ENCODE measurements around the gene GRIN1. TPM values are rescaled to one million over a fixed set of nuclear protein-coding genes. Genes with fewer than 3 reads are reported as not detected.

The GRIN1 gene
- total RNA-seq, 2 experiments from 2014 or later = not detected

DNA sequence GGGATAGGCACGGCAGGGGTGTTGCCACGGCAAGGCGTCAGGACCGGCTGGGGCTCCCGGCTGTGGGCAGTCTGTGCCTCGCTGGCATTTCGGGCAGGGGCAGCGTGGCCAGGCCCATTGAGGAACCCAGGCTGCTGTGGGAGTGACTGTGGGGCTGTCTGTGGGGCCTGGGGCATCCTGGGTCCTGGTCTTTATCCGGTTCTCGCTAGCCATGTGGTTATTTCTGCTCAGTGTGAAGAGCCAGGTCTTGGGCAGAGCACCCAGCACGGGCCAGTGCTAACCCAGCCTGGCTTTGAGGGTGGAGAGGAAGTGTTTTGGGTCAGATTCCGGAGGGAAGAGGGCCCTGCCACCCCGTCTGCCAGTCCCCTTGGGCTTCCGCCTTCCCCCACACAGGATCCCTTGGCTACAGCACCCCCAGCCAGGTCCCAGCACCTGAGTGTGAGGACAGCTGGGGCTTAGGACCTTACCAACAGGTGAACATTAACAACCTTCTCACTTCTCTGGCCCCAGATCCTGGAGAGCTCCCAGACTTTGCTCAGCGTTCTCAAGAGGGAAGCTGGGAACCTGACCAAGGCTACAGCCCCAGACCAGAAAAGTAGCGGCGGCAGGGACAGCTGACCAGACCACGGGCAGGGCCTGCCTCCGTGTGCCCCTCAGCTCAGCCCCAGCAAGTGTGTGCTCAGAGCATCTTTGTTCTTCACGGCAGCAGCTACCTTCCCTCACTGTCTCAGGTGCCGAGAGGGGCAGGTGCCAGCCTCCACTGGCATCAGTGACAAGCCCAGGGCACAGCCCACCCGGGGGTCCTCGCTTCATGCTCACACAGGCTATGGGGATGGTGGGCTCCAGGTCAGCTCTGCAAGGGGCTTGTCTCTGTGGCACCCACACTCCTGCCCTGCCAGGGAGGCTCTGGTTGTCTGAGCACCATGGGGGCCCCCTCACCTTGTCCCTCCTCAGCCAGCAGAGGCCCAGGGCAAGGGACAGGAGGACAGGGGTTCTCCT lies 50.6 kb downstream of the GRIN1 start:
- no peak for ATAC-seq
- Mint-ChIP-seq H3K27me3 (ENCODE audit: low read depth) (no peaks in the 10 kb centered on the region), H3K4me3 (peak overlapping the region; percentile 97), H3K9me3 (ENCODE audit: insufficient read depth) (no peaks in the 10 kb centered on the region), H3K27ac (peak overlapping the region; percentile 97), H3K36me3 (ENCODE audit: low read depth) (peaks cover 8% of the 10 kb centered on the region), H3K4me1 (ENCODE audit: low read depth) (peaks cover 38% of the 10 kb centered on the region)
- ChIA-PET CTCF (interaction anchor here (0.7 to 3.4 kb wide), 20 partner anchors 9 to 154 kb away, joined by 3 to 23 read pairs (median 4); partner anchors contain the start of genes CYSRT1, MAN1B1, RNF208 and RNF224), POLR2A (interaction anchor here (0.6 to 3.2 kb wide), 21 partner anchors 9 to 120 kb away, joined by 3 to 28 read pairs (median 5); partner anchors contain the start of genes CYSRT1, LRRC26, MAN1B1 and RNF208)
- DNase-seq = no peak

DNA sequence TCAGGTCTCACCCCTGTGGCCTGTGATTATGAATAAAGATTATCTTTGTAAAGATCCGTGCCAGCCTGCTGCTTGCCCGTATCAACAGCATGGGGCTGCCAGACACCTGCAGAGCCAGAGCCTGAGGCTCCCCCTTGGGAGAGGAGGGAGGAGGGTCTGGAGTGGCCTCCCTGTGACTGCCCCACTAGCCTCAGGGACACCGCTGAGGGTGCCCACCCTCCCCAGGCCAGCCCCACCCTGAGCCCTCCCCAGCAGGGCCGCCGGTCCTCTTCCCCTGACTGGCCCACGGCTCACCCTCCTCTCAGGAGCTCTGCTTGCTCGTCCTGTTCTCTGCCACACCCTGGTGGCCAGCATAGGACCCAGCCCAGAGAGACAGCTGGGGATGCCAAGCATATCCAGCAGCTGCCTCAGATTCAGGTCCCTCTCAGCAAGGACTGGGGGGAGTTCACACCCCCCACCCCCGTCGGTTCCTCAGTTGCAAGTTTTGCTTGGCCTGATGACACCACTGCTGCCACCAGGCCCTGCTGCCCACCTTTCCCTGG lies 51.4 kb downstream of the GRIN1 start:
- POLR2A ChIA-PET = interaction anchor here (0.8 kb wide), 1 partner anchor 61 kb away, joined by 3 read pairs; no protein-coding TSS in a partner anchor
- Mint-ChIP-seq H3K9me3 (ENCODE audit: insufficient read depth) (no peaks in the 10 kb centered on the region), H3K4me1 (ENCODE audit: low read depth) (peaks cover 38% of the 10 kb centered on the region), H3K36me3 (ENCODE audit: low read depth) (peaks cover 8% of the 10 kb centered on the region), H3K27ac (peak overlapping the region; percentile 61), H3K4me3 (peak overlapping the region; percentile 97), H3K27me3 (ENCODE audit: low read depth) (no peaks in the 10 kb centered on the region)
- CTCF ChIA-PET = interaction anchor here (1.3 to 3.4 kb wide), 5 partner anchors 8 to 71 kb away, joined by 3 to 23 read pairs (median 9); partner anchors contain the start of genes CYSRT1, RNF224 and TPRN
- DNase-seq = no peak
- no peak for ATAC-seq

DNA sequence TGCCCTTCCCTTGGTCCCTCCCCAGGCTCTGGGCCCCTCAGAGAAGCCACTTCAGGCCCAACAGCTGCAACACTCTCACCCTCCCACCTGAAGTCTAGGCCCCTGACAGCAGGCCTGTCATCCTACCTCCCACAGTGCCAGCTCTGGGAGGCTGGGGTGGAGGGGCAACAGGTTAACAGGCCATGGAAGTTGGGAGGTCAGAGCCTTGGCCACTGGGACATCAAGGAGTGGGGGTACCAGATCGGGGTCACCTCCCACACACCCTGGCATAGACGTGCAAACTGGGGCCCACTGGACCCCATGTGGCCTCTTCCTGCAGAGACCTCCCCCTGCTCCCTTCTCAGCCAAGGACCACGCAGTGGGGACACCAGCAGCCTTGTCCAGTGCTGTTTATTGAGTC lies 52.3 kb downstream of the GRIN1 start:
- POLR2A ChIA-PET = interaction anchor here (0.8 to 1.3 kb wide), 2 partner anchors 14 to 62 kb away, joined by 3 to 5 read pairs; partner anchors contain the start of gene TMEM203

DNA sequence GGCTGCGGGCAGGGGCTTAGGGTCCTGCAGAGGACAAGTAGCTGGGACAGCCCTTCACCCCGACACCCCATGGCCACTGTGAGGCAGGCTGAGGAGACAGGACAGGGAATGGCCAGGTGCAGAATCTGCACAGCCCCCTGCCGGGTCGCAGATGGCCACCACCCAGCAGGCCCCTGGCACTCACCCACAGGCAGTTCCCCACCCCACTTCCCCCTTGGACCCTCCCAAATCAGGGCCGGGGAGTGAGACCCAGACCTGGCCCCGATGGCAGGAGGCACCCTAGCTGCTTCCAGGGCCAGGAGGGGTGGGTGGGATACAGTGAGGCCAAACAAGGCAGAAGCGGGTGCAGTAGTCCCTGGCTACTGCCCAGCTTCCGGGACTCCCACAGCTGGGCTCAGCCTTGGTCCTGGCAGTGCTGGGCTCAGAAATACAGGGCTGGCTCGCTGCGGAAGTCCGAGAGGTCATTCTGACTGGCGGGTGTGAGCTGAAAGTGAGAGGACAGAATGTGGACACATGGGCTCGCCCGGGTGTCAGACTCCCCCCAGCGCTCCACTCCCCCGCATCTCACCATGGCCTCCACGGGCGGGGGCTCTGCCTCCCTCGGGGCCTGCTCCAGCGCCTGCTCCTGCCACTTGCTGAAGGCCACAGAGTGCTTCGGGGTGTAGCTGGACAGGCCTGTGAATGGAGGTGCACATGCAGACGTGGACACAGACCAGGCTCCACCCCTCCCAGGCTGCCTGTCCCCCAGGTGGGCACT lies 52.9 kb downstream of the GRIN1 start:
- ATAC-seq = no peak
- peaks cover 29% of the 10 kb centered on the region for H3K4me1 Mint-ChIP-seq (ENCODE audit: low read depth)
- no peaks in the 10 kb centered on the region for H3K27me3 Mint-ChIP-seq (ENCODE audit: low read depth)
- DNase-seq = no peak
- no peak overlapping the region for H3K4me3 Mint-ChIP-seq
- no peak overlapping the region for H3K27ac Mint-ChIP-seq
- CTCF ChIA-PET = interaction anchor here (0.7 to 1.5 kb wide), 3 partner anchors 9 to 157 kb away, joined by 3 to 4 read pairs (median 3); partner anchors contain the start of gene RNF224
- no peaks in the 10 kb centered on the region for H3K9me3 Mint-ChIP-seq (ENCODE audit: insufficient read depth)
- H3K36me3 Mint-ChIP-seq (ENCODE audit: low read depth) = peaks cover 6% of the 10 kb centered on the region
- POLR2A ChIA-PET = interaction anchor here (0.6 to 1.3 kb wide), 2 partner anchors 13 to 57 kb away, joined by 3 to 5 read pairs; partner anchors contain the start of gene TMEM203

More for the DNA sequence above, 52.3 kb downstream of the GRIN1 start:
- ATAC-seq (no peak), DNase-seq (no peak)
- peaks cover 35% of the 10 kb centered on the region for H3K4me1 Mint-ChIP-seq (ENCODE audit: low read depth)
- CTCF ChIA-PET = interaction anchor here (1.5 to 1.7 kb wide), 2 partner anchors 36 to 72 kb away, joined by 4 read pairs; partner anchors contain the start of gene RNF224
- H3K9me3 Mint-ChIP-seq (ENCODE audit: insufficient read depth) = no peaks in the 10 kb centered on the region
- no peak overlapping the region for H3K27ac Mint-ChIP-seq
- H3K27me3 Mint-ChIP-seq (ENCODE audit: low read depth) = no peaks in the 10 kb centered on the region
- H3K4me3 Mint-ChIP-seq = no peak overlapping the region
- peaks cover 8% of the 10 kb centered on the region for H3K36me3 Mint-ChIP-seq (ENCODE audit: low read depth)

DNA sequence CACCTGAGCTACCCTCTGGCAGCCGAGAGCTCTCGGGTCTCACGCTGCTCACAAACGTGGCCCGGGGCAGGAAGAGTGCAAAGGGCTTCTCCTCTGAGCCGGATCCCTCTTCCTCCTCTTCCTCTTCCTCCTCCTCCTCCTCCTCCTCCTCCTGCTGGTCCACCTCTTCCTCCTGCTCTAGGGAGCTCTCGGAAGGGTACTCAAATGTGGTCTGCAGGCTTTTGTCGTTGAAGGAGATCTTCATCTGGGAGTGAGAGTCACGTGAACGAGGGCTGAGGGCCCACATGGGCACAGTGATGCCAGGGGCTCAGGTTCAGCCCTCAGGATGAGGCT lies 53.5 kb downstream of the GRIN1 start:
- Mint-ChIP-seq H3K27me3 (ENCODE audit: low read depth) (no peaks in the 10 kb centered on the region), H3K36me3 (ENCODE audit: low read depth) (peaks cover 5% of the 10 kb centered on the region)
- POLR2A ChIA-PET = interaction anchor here (0.6 to 1.6 kb wide), 3 partner anchors 13 to 58 kb away, joined by 3 to 5 read pairs (median 4); partner anchors contain the start of genes TMEM203 and TUBB4B

DNA sequence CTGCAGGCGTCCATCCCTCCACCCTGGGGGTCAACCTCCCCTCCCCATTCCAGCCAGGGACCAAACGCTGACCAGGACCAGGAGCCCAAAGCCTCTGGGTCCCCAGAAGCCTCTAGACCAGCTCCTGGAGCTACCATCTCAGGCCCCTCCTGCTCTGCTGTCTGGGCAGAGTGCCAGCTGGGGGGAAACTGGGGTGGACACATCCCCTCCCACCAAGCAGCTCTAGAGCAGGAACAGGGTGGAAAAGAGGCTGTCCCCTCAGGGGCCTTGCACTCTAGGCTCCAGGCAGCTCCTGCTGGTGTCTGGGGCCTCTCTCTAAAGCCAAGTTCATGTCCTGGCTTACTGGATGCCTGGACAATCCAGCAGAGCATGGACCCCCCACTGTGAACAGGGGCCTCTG lies 53.9 kb downstream of the GRIN1 start:
- CTCF ChIA-PET = interaction anchor here (1.2 to 1.5 kb wide), 3 partner anchors 34 to 158 kb away, joined by 3 to 5 read pairs (median 4); partner anchors contain the start of gene RNF224
- no peaks in the 10 kb centered on the region for H3K27me3 Mint-ChIP-seq (ENCODE audit: low read depth)
- H3K4me3 Mint-ChIP-seq = no peak overlapping the region
- peaks cover 5% of the 10 kb centered on the region for H3K36me3 Mint-ChIP-seq (ENCODE audit: low read depth)
- H3K4me1 Mint-ChIP-seq (ENCODE audit: low read depth) = peaks cover 19% of the 10 kb centered on the region
- no peak for ATAC-seq
- POLR2A ChIA-PET = interaction anchor here (1.0 to 1.6 kb wide), 2 partner anchors 12 to 48 kb away, joined by 3 to 4 read pairs; partner anchors contain the start of gene TUBB4B
- no peak for DNase-seq
- H3K27ac Mint-ChIP-seq = no peak overlapping the region
- no peaks in the 10 kb centered on the region for H3K9me3 Mint-ChIP-seq (ENCODE audit: insufficient read depth)

More for the DNA sequence above, 53.5 kb downstream of the GRIN1 start:
- CTCF ChIA-PET = interaction anchor here (0.7 to 1.5 kb wide), 3 partner anchors 9 to 158 kb away, joined by 3 to 4 read pairs (median 3); partner anchors contain the start of gene RNF224
- Mint-ChIP-seq H3K4me3 (no peak overlapping the region), H3K9me3 (ENCODE audit: insufficient read depth) (no peaks in the 10 kb centered on the region), H3K4me1 (ENCODE audit: low read depth) (peaks cover 23% of the 10 kb centered on the region), H3K27ac (no peak overlapping the region)
- DNase-seq = no peak
- no peak for ATAC-seq

DNA sequence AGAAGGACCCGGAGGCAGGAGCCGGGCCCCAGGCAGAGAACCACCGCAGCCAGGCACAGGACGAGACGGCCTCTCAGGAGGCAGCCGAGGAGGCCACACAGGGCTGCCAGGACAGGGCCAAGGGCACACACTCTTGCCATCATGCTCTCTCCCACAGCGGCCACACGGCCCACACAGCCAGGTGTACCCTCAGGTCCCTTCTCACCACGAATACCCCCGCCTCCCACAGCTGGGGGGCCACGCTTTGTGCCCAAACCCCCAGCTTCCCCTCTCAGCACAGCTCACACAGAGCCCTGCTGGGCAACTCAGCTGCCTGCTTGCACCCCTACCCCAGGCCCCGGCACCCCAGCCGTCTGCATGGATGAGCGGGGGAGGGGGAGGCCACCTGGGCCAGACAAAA lies 54.8 kb downstream of the GRIN1 start:
- no peak overlapping the region for H3K4me3 Mint-ChIP-seq
- DNase-seq = no peak
- H3K27me3 Mint-ChIP-seq (ENCODE audit: low read depth) = no peaks in the 10 kb centered on the region
- POLR2A ChIA-PET = interaction anchor here (1.0 to 1.6 kb wide), 2 partner anchors 11 to 47 kb away, joined by 3 to 4 read pairs; partner anchors contain the start of gene TUBB4B
- H3K27ac Mint-ChIP-seq = no peak overlapping the region
- H3K4me1 Mint-ChIP-seq (ENCODE audit: low read depth) = peaks cover 24% of the 10 kb centered on the region
- peaks cover 5% of the 10 kb centered on the region for H3K36me3 Mint-ChIP-seq (ENCODE audit: low read depth)
- no peaks in the 10 kb centered on the region for H3K9me3 Mint-ChIP-seq (ENCODE audit: insufficient read depth)
- CTCF ChIA-PET = interaction anchor here (1.2 kb wide), 1 partner anchor 43 kb away, joined by 5 read pairs; no protein-coding TSS in a partner anchor
- no peak for ATAC-seq

DNA sequence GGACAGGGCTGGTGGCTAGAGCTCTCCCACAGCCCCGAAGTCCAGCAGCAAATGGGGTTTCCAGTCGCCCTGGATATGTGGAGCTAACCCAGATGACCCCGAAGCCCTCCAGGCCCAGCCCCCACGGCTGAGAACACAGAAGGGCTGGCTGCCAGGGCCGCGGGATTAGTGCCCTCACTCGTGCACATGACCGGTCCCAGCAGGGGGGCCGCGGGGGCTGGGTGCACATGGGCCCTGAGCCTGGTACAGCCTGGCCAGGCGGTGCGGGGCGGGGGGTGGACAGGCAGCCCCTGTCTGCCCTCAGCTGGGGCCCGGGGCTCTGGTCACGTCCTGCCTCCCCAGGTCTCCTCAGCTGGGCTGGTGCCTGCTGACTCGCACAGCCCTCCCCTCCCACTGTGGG lies 55.4 kb downstream of the GRIN1 start:
- no peak for ATAC-seq
- CTCF ChIA-PET = no interaction called here
- Mint-ChIP-seq H3K27me3 (ENCODE audit: low read depth) (no peaks in the 10 kb centered on the region), H3K36me3 (ENCODE audit: low read depth) (peaks cover 1% of the 10 kb centered on the region), H3K27ac (no peak overlapping the region), H3K4me1 (ENCODE audit: low read depth) (peaks cover 23% of the 10 kb centered on the region), H3K9me3 (ENCODE audit: insufficient read depth) (no peaks in the 10 kb centered on the region), H3K4me3 (no peak overlapping the region)
- POLR2A ChIA-PET = interaction anchor here (1.3 kb wide), 1 partner anchor 46 kb away, joined by 4 read pairs; the partner anchor contains the start of gene TUBB4B
- DNase-seq = no peak

DNA sequence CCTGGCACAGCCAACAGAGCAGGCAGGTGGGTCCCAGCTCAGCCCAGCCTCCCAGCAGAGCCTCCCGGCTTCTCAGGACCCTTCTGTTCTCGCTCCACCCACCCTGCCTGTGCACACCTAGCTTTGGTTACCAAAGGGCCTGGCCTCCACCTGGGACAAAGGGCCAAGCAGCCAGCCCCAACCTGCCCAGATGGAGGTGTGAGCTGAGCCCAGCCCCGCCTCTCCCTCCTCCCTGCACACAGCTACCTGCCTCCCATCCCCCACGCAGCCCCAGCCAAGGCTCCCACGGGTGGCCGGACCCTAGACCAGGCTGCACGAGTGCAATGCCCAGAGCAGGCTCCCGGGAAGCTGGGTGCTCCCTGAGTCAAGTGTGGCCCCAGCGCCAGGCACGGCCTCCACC lies 56.0 kb downstream of the GRIN1 start:
- no peak overlapping the region for H3K27ac Mint-ChIP-seq
- CTCF ChIA-PET = interaction anchor here (1.6 kb wide), 1 partner anchor 18 kb away, joined by 3 read pairs; no protein-coding TSS in a partner anchor
- DNase-seq = no peak
- H3K36me3 Mint-ChIP-seq (ENCODE audit: low read depth) = no peaks in the 10 kb centered on the region
- ATAC-seq = no peak
- H3K4me3 Mint-ChIP-seq = no peak overlapping the region
- POLR2A ChIA-PET = interaction anchor here (0.7 to 1.4 kb wide), 3 partner anchors 10 to 59 kb away, joined by 3 to 5 read pairs (median 4); partner anchors contain the start of gene TUBB4B
- no peaks in the 10 kb centered on the region for H3K27me3 Mint-ChIP-seq (ENCODE audit: low read depth)
- H3K4me1 Mint-ChIP-seq (ENCODE audit: low read depth) = peaks cover 20% of the 10 kb centered on the region
- no peaks in the 10 kb centered on the region for H3K9me3 Mint-ChIP-seq (ENCODE audit: insufficient read depth)

DNA sequence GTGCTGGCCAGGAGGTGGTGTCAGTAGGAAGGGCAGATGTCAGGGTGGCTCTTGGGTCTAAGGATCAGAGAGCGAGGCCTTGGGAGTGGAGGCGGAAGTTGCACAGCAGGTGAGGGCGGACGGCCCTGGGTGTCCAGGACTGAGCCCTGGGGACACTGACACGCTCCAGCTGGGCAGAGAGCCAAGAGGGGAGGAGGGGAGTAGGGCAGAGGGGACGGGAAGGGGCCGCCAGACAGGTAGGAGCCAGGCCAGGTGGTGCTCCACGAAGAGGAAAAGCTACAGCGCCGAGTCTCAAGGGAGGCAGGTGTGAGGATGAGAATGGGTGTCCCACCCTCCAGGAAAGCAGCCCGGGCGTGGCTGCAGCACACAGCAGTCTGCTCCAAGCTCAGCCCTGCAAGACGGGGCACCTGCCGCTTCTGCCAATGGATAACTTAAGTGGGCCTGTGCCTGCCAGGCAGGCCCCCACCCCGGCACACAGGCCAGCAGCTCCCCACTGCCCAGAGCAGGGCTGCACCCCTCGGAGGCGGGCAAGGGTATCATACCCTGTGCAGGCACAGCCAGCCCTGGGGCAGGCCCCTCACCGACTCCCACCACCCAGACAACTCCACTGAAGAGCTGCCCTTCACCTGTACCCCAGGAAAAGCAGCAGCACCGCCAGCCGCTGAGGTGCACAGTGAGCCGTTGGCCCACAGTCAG lies 56.7 kb downstream of the GRIN1 start:
- ChIA-PET POLR2A (interaction anchor here (0.7 to 1.4 kb wide), 3 partner anchors 9 to 58 kb away, joined by 3 to 5 read pairs (median 4); partner anchors contain the start of gene TUBB4B), CTCF (interaction anchor here (1.6 kb wide), 1 partner anchor 19 kb away, joined by 3 read pairs; no protein-coding TSS in a partner anchor)
- H3K36me3 Mint-ChIP-seq (ENCODE audit: low read depth) = no peaks in the 10 kb centered on the region
- no peaks in the 10 kb centered on the region for H3K27me3 Mint-ChIP-seq (ENCODE audit: low read depth)
- no peak overlapping the region for H3K4me3 Mint-ChIP-seq
- no peak for ATAC-seq
- peaks cover 14% of the 10 kb centered on the region for H3K4me1 Mint-ChIP-seq (ENCODE audit: low read depth)
- no peak for DNase-seq
- H3K27ac Mint-ChIP-seq = no peak overlapping the region
- no peaks in the 10 kb centered on the region for H3K9me3 Mint-ChIP-seq (ENCODE audit: insufficient read depth)

All from activated CD8-positive, alpha-beta T cell treated with anti-CD3 and anti-CD28 coated beads, Interleukin-2, amount 10 ng/mL, durations not matched to agents 7 days and 5 days (primary cell).